ENCODE measurements around the gene TFAP2C. TPM values are rescaled to one million over a fixed set of nuclear protein-coding genes. Genes with fewer than 3 reads are reported as not detected.
"Not testable (repeated sequence)": the region's sequence is repeated elsewhere in the genome, so short reads cannot be mapped to it uniquely, and the experiment has no call there.

The TFAP2C gene
- total RNA-seq, 1 experiment from 2014 or later = 34.8 TPM

GRCh38 chr20:56657879-56658278 lies 28.8 kb downstream of the TFAP2C start:
- Histone ChIP-seq H4K20me1 (ENCODE audit: insufficient read depth) (no peaks in the 10 kb centered on the region), H2AFZ (no peak overlapping the region), H3K9me3 (ENCODE audit: insufficient read depth, low read depth) (no peaks in the 10 kb centered on the region), H3K79me2 (ENCODE audit: low read depth) (no peaks in the 10 kb centered on the region), H3K4me1 (replicated peaks; ENCODE audit: insufficient read depth) (no peaks in the 10 kb centered on the region), H3K4me3 (no peak overlapping the region), H3K27me3 (ENCODE audit: insufficient read depth, low read depth) (no peaks in the 10 kb centered on the region), H3F3A (ENCODE audit: insufficient read depth, low read depth) (no peaks in the 10 kb centered on the region), H3K4me2 (no peak overlapping the region), H3K36me3 (ENCODE audit: low read depth) (no peaks in the 10 kb centered on the region), H3K27ac (no peak overlapping the region), H3K9me2 (ENCODE audit: insufficient read depth) (no peaks in the 10 kb centered on the region)
- no peak for DNase-seq
- ChIA-PET CTCF (interaction anchor here (0.6 kb wide), 2 partner anchors 14 to 854 kb away, joined by 3 to 8 read pairs; no protein-coding TSS in a partner anchor), POLR2A (ENCODE audit: unreplicated experiment) (no interaction called here)
- intact Hi-C loops (cut with micrococcal nuclease; ENCODE audit: unreplicated experiment) = no loop called here
- TF ChIP-seq EZH2 (IDR thresholded peaks at IDR 0.05; ENCODE audit: low read depth) = no peak
- TF ChIP-seq CTCF (conservative IDR thresholded peaks at IDR 0.05) = no peak
- BruUV-seq (replicated peaks) = no TSS peak

GRCh38 chr20:56658341-56658947 lies 29.3 kb downstream of the TFAP2C start:
- H3K79me2 ChIP-seq (ENCODE audit: low read depth); H4K20me1 ChIP-seq (ENCODE audit: insufficient read depth); H3K4me1 ChIP-seq (replicated peaks; ENCODE audit: insufficient read depth); H3K9me2 ChIP-seq (ENCODE audit: insufficient read depth); DNase-seq; H3F3A ChIP-seq (ENCODE audit: insufficient read depth, low read depth); H3K36me3 ChIP-seq (ENCODE audit: low read depth); H3K27me3 ChIP-seq (ENCODE audit: insufficient read depth, low read depth); BruUV-seq (replicated peaks); H3K27ac ChIP-seq; intact Hi-C loops (cut with micrococcal nuclease; ENCODE audit: unreplicated experiment); H3K4me2 ChIP-seq; H2AFZ ChIP-seq; POLR2A ChIA-PET (ENCODE audit: unreplicated experiment); H3K9me3 ChIP-seq (ENCODE audit: insufficient read depth, low read depth); H3K4me3 ChIP-seq: not testable (repeated sequence)
- CTCF ChIA-PET = interaction anchor here (0.6 kb wide), 1 partner anchor 14 kb away, joined by 3 read pairs; no protein-coding TSS in a partner anchor

- ChIA-PET CTCF (interaction anchor here (1.0 kb wide), 1 partner anchor 15 kb away, joined by 3 read pairs; no protein-coding TSS in a partner anchor), POLR2A (ENCODE audit: unreplicated experiment) (interaction anchor here (0.6 kb wide), 1 partner anchor 1440 kb away, joined by 4 read pairs; no protein-coding TSS in a partner anchor)
- TF ChIP-seq CTCF (conservative IDR thresholded peaks at IDR 0.05) = no peak
- TF ChIP-seq EZH2 (IDR thresholded peaks at IDR 0.05; ENCODE audit: low read depth) = no peak
These were observed 34.6 kb downstream of the TFAP2C start for GRCh38 chr20:56663660-56664059.

More at GRCh38 chr20:56663660-56664059, 34.6 kb downstream of the TFAP2C start:
- H3K9me2 ChIP-seq (ENCODE audit: insufficient read depth) = no peaks in the 10 kb centered on the region
- no peak overlapping the region for H3K4me3 ChIP-seq
- intact Hi-C loops (cut with micrococcal nuclease; ENCODE audit: unreplicated experiment) = no loop called here
- DNase-seq = no peak
- no peak overlapping the region for H3K27ac ChIP-seq
- no peaks in the 10 kb centered on the region for H3K79me2 ChIP-seq (ENCODE audit: low read depth)
- no peaks in the 10 kb centered on the region for H3K36me3 ChIP-seq (ENCODE audit: low read depth)
- no peaks in the 10 kb centered on the region for H4K20me1 ChIP-seq (ENCODE audit: insufficient read depth)
- H3K9me3 ChIP-seq (ENCODE audit: insufficient read depth, low read depth) = no peaks in the 10 kb centered on the region
- no peak overlapping the region for H3K4me2 ChIP-seq
- no peaks in the 10 kb centered on the region for H3K27me3 ChIP-seq (ENCODE audit: insufficient read depth, low read depth)
- BruUV-seq (replicated peaks) = no TSS peak
- 0 out of 2 replicates have a peak, but pooled peaks cover under 1% of the 10 kb centered on the region for H3F3A ChIP-seq (ENCODE audit: insufficient read depth, low read depth)
- H2AFZ ChIP-seq = no peak overlapping the region
- H3K4me1 ChIP-seq (replicated peaks; ENCODE audit: insufficient read depth) = no peaks in the 10 kb centered on the region
